GM11168 (cell line): ENCODE results near the gene RBL1.
"Not testable (repeated sequence)": the region's sequence is repeated elsewhere in the genome, so short reads cannot be mapped to it uniquely, and the experiment has no call there.

Source experiments
- in situ Hi-C: fragments of 300-500 bp; cut with MboI; formaldehyde crosslinking; loops from one replicate; pipeline ENCODE4 v1.12.0; 2022; ENCODE audit warnings: low sequenced_read_pairs; ENCODE audit not compliant: unreplicated experiment

Gene RBL1

DNA sequence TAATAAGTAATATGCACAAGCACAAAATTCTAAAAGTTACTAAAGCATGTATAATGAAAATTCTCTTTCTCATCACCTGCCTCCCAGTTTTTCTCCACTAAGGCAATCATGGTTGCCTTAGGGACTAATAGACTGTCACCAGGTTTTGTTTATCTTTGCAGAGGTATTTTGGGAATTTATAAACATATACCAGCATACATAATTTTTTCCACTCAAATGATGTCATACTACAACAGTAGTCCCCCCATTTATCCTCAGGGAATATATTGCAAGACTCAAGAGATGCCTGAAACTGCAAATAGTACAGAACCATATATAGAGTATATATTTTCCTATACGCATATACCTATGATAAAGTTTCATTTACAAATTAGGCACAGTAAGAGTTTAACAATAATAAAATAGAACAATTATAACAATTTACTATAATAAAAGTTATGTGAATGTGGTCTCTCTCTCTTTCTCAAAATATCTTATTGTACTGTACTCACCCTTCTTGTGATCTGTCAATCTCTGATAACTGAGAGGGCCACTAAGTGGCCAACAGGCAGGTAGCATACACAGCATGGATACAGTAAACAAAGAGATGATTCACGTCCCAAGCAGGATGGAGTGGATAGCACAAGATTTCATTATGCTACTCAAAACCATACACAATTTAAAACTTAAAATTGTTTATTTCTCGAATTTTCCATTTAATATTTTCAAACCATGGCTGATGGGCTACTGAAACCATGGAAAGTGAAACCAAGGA, 19.7 kb downstream of the RBL1 start:
- in situ Hi-C loops, result no loop called here

DNA sequence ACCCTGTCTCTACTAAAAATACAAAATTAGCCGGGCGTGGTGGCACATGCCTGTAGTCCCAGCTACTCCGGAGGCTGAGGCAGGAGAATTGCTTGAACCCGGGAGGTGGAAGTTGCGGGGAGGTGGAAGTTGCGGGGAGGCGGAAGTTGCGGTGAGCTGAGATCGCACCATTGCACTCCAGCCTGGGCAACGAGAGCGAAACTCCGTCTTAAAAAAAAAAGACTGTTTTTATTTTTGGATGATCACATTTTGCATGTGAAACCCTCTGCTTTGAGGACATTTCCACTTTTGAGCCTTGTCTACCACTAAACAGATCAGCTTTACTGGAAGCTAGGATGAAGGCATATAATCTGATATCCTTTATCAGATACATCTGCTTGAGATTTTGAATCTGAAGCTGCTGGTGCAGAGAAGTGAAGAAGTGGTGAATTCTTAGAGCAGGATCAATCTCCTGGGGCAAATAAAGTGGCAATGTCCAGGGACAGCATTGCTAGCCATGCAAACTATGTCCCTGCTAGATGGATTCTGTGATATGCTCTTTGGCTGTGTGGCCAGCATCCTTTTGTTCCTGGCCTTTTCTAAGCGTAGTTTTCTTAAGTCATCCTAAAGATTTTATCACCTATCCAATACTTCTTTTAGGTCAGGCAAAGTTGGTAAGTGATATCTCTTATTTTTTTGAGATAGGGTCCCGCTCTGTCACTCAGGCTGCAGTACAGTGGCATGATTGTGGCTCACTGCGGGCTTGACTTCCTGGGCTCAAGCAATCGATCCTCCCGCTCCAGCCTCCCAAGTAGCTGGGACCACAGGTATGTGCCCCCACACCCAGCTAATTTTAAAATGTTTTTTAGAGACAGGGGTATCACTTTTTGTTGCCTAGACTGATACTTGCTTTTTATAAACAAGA, 23.3 kb downstream of the RBL1 start:
- in situ Hi-C loops, result no loop called here

DNA sequence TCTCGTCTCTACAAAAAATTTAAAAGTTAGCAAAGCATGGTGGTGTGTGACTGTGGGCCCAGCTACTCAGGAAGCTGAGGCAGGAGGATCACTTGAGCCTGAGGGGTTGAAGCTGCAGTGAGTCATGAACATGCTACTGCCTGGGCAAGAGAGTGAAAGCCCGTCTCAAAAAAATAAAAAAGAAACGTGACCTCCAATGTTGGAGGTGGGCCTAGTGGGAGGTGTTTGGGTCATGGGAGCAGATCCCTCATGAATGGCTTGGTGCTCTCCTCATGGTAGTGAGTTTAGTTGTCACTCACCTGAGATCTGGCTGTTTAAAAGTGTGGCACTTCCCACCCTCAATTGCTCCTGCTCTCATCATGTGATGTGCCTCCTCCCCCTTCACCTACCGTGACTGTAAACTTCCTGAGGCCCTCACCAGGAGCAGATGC, 24.3 kb downstream of the RBL1 start:
- in situ Hi-C loops, result no loop called here

DNA sequence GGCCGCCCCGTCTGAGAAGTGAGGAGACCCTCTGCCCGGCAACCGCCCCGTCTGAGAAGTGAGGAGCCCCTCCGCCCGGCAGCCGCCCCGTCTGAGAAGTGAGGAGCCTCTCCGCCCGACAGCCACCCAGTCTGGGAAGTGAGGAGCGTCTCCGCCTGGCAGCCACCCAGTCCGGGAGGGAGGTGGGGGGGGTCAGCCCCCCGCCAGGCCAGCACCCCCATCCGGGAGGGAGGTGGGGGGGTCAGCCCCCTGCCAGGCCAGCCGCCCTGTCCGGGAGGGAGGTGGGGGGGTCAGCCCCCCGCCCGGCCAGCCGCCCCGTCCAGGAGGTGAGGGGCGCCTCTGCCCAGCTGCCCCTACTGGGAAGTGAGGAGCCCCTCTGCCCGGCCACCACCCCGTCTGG, 26.2 kb downstream of the RBL1 start:
- in situ Hi-C loops, result not testable (repeated sequence)

DNA sequence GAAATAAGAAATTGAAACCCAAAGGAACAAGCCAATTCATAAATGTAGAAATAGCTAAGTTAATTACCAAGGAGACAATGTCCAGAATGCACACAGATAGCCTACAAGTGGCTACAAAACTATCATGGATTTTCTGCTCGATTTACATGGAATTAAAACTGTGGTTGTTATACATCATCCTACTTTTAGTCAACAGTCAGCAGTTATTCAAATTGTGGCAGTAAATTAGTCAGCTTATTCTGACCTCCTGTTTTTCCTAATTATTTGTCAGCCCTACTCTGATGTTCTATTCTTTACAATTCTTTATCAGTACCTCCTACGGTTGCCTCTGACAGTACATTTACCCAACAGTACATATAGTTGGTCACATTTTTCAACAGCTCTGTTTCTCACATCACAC, 29.6 kb downstream of the RBL1 start:
- in situ Hi-C loops, result no loop called here

DNA sequence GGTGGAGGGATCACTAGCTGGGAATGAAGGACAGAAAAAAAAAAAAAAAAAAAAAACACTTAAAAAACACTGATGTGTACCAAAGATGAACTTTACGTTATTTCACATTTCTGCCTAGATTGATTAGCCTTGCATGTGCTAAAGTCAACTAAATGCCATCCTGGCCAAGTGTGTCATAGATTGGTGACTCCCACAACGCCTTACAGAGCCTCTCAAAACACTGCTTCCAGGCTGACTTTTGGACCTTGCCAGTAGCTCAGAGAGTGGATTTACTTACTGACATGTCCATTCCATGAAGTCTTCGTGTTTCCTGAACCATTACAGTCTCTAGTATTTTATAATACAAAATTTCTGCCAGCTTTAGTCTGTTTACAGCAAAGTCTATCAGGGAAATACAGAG, 40.5 kb downstream of the RBL1 start:
- in situ Hi-C loops, result no loop called here

DNA sequence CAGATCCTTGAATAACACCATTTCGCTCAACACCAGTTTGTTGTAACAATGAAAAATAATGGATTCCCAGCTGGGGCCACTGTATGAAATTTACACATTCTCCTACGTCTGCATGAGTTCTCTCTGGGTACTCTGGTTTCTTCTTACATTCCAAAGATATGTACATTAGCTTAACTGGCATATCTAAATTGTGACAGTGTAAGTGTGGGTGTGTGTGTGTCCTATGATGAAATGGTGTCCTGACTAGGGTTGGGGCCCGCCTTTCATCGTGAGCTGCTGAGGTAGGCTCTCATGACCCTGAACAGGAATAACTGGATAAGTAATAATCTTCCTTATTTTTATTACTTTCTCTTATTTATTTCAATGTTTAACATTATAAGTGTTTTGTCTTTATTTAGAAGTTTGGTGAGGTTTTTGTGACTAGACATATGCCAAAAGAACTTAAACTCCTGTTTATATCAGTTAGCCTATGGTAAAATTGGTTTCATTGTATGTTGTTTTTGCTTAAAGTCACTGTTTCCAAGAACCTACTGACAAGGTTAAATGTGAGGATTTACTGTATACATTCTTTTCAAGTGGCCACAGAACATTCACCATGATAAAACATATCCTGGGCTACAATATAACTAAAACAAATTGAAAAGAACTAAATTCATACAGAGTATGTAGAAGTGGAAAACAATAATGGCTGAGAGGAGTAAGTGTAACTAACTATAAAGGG, 42.4 kb downstream of the RBL1 start:
- in situ Hi-C loops, result no loop called here

DNA sequence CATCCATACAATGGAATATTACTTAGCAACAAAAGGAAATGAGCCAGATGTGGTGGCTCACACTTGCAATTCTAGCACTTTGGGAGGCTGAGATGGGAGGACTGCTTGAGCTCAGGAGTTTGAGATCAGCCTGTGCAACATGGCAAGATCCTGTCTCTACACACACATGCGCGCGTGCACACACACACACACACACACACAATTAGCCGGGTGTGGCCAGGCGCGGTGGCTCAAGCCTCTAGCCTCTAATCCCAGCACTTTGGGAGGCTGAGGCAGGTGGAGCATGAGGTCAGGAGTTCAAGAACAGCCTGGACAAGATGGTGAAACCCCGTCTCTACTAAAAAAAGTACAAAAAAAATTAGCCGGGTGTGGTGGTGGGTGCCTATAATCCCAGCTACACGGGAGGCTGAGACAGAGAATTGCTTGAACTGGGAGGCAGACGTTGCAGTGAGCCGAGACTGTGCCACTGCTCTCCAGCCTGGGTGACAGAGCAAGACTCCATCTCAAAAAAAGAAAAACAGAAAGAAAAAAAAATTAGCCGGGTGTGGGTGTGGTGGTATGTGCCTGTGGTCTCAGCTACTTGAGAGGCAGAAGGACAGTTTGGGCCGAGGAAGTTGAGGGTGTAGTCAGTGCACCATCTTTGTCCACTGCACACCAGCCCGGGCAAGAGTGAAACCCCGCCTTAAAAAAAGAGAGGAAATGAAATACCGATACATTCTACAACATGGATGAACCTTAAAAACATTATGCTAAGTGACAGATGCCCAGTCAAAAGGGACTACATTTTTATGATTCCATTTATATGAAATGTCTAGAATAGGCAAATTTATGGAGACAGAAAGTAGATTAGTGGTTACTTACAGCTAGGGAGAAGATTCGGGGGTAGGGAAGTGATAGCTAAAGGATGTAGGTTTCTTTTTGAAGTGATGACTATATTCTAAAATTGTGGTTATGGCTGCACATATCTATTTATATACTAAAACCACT, 52.5 kb downstream of the RBL1 start:
- in situ Hi-C loops, result no loop called here

DNA sequence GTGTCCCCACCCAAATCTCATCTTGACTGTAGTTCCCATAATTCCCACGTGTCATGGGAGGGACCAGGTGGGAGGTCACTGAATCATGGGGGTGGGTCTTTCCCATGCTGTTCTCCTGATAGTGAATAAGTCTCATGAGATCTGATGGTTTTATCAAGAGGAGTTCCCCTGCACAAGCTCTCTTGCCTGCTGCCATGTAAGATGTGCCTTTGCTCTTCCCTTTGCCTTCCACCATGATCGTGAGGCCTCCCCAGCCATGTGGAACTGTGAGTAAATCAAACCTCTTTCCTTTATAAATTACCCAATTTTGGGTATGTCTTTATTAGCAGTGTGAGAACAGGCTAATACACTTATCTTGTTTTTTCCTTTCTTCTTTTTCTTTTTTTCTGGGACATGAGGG, 56.4 kb downstream of the RBL1 start:
- in situ Hi-C loops, result not testable (repeated sequence)

DNA sequence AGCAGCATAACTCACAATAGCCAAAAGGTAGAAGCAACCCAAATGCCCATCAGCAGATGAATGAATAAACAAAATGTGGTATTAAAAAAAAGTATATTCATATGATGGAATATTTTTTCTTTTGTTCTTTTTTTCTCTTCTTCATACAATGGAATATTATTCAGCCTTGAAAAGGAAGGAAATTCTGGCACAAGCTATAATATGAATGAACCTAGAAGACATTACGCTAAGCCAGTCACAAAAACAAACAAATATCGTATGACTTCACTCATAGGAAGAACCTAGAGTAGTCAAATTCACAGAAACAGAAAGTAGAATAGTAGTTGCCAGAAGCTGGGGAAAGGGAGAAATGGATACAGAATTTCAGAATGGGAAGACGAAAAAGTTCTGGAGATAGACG, 63.7 kb downstream of the RBL1 start:
- in situ Hi-C loops, result no loop called here

DNA sequence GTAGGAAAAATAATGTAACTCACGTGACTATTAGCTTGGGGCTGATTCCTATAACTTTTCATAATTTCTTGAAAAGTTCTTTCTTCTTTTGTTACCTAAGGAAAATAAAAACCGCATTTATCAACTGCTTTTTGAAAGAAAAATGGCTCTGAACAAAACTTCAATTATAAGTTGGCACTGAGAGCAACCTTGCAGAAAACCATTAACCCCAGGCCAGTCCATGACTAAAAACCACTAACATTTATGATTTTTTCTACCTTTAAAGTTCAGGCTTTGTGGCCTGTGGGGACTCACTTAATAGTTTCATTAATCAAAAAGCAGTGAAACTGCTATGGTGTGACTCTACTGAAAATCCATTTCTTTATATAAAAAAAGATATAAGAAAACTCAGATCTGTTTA, 75.2 kb downstream of the RBL1 start:
- in situ Hi-C loops, result no loop called here

DNA sequence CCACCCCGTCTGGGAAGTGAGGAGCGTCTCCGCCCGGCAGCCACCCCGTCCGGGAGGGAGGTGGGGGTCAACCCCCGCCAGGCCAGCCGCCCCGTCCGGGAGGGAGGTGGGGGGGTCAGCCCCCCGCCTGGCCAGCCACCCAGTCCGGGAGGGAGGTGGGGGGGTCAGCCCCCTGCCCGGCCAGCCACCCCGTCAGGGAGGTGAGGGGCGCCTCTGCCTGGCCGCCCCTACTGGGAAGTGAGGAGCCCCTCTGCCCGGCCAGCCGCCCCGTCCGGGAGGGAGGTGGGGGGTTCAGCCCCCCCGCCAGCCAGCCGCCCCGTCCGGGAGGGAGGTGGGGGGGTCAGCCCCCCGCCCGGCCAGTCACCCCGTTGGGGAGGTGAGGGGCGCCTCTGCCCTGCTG, 83.2 kb downstream of the RBL1 start:
- in situ Hi-C loops, result not testable (repeated sequence)

DNA sequence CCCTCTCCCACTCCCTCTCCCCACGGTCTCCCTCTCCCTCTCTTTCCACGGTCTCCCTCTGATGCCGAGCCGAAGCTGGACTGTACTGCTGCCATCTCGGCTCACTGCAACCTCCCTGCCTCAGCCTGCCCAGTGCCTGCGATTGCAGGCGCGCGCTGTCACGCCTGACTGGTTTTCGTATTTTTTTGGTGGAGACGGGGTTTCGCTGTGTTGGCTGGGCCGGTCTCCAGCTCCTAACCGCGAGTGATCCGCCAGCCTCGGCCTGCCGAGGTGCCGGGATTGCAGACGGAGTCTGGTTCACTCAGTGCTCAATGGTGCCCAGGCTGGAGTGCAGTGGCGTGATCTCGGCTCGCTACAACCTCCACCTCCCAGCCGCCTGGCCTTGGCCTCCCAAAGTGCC, 83.9 kb downstream of the RBL1 start:
- in situ Hi-C loops, result not testable (repeated sequence)

DNA sequence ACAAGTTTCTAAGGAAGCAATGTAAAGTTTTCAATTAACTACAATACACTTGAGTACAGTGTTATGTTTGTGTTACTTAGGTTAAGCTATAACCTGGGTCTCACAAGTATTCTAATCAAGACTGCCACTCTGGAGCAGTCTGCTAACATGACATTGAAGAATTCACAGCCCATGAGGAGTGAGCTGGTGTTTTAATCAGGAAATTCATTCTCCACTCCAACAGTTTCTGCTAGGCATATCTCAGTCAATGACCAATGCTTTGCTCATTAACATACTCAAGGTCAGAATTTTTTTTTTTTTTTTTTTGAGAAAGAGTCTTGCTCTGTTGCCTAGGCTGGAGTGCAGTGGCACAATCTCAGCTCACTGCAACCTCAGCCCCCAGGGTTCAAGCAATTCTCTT, 84.7 kb downstream of the RBL1 start:
- in situ Hi-C loops, result no loop called here

DNA sequence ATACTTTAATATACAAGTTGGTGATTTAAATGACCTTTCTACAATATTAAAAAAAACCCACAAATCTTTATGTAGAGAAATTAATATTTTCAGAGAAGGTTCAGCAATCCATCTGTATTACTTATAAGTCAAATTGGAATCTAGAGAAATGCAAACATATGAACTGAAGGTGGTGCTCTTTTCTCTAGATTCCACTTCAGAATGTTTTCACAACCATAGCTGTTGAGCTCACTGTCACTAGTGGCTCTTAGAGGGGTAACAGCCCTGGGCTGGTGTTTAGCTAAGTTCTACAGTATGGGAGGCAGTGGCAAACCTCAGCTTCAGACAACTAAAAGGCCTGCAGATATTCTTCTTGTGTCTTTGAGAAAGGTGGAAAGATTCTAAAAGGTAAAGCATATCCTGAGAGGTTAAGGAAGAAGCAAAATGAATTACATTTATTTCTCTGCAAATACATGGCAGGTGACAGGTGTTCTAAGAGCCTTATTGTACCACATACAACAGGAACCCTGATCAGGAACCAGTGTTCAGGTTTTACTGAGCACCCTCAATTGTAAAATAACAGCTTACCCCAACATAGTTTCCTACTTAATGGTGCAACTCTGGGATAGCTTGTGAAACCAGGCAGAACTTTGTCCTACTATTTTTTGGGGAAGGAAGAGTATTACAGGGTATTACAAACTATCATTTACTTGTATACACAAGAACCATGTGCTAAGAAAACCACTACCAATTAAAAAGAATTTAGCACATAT, 87.7 kb downstream of the RBL1 start:
- in situ Hi-C loops, result loop anchor here (5.0 kb wide), 1 partner anchor 74 kb away; no protein-coding TSS in a partner anchor

DNA sequence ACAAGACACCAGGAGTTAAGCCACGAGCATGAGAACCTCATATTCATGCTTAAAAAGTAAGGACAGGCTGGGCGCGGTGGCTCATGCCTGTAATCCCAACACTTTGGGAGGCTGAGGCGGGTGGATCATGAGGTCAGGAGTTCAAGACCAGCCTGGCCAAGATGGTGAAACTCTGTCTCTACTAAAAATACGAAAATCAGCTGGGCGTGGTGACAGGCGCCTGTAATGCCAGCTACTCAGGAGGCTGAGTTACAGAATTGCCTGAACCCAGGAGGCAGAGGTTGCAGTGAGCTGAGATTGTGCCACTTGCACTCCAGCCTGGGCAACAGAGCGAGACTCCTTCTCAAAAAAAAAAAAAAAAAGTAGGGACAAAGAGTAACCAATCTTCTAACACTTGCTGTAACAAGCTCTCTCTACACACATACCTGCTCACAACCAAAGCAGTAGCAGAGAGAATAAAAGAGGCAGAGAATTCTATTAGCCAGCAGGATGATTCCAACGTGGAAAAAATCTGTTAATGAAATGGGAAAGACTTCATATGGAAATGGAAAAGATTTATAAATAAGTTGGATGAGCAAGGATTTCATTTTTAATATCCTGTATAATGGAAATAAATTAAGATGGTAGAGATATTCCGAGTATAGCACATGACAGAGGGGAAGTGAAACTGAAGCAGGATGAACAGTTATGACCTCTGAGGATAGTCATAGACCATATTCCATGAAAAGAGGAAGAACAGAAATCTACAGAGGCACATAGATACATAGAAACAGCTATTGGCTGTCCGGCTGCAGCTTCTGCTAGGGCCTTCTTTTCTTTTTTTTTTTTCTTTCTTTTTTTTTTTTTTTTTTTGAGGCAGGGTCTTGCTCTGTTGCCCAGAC, 90.5 kb downstream of the RBL1 start:
- in situ Hi-C loops, result loop anchor here (5.0 kb wide), 1 partner anchor 77 kb away; no protein-coding TSS in a partner anchor

DNA sequence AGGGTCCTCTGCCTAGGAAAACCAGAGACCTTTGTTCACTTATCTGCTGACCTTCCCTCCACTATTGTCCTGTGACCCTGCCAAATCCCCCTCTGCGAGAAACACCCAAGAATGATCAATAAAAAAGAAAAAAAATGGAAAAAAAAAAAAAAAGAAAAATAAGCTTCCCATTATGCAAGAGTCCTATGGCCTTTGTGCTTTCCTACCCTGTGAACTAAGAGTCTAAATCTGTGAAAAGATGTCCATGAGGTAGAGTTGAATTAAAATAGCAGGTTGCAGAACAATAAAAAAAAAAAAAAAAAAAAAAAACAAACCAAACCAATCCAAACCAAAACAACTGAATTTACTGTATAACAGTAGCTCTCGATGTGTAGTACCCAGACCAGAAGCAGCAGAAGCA, 94.2 kb downstream of the RBL1 start:
- in situ Hi-C loops, result not testable (repeated sequence)

DNA sequence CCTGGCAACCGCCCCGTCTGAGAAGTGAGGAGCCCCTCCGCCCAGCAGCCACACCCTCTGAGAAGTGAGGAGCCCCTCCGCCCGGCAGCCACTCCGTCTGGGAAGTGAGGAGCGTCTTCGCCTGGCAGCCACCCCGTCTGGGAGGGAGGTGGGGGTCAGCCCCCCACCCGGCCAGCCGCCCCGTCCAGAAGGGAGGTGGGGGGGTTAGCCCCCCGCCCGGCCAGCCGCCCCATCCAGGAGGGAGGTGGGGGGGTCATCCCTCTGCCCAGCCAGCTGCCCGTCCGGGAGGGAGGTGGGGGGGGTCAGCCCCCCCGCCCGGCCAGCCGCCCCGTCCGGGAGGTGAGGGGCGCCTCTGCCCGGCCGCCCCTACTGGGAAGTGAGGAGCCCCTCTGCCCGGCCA, 95.6 kb downstream of the RBL1 start:
- in situ Hi-C loops, result not testable (repeated sequence)
